ENCODE measurements around the gene ALAD. TPM values are rescaled to one million over a fixed set of nuclear protein-coding genes. Genes with fewer than 3 reads are reported as not detected.

The ALAD gene
- total RNA-seq, 2 donors from 2014 or later: 28.0 to 35.3 TPM

- H3K36me3 Mint-ChIP-seq: peaks cover 0 to 4% of the 10 kb centered on the region in 2 donors
- H3K9me3 Mint-ChIP-seq: no peaks in the 10 kb centered on the region
- no peak overlapping the region for H3K27ac Mint-ChIP-seq
- ATAC-seq: no peak
- DNase-seq (ENCODE audit: low spot score in 2 of 2): no peak
These were observed 55.9 kb downstream of the ALAD start for GRCh38 chr9:113345190-113345589.

GRCh38 chr9:113343732-113344231, 57.3 kb downstream of the ALAD start:
- ATAC-seq (peak in 1 of 2 donors; percentile 33), DNase-seq (ENCODE audit: low spot score in 2 of 2) (no peak)
- H3K36me3 Mint-ChIP-seq: no peaks in the 10 kb centered on the region
- no peak overlapping the region for H3K27ac Mint-ChIP-seq
- no peaks in the 10 kb centered on the region for H3K9me3 Mint-ChIP-seq

GRCh38 chr9:113341712-113342410, 59.2 kb downstream of the ALAD start:
- Mint-ChIP-seq H3K9me3 (no peaks in the 10 kb centered on the region), H3K27ac (peak overlapping the region; percentile 4 to 30), H3K36me3 (no peaks in the 10 kb centered on the region)
- peak; percentile 25 to 42 for ATAC-seq
- DNase-seq (ENCODE audit: low spot score in 2 of 2): no peak

GRCh38 chr9:113340011-113340699, 60.9 kb downstream of the ALAD start, which contains the start of gene WDR31:
Gene WDR31 (minus strand): TSS chr9:113340275. CDS start chr9:113332022, 8,253 bp downstream.
- DNase-seq (ENCODE audit: low spot score in 2 of 2): peak; percentile 77 to 86
- Mint-ChIP-seq H3K36me3 (no peaks in the 10 kb centered on the region), H3K9me3 (no peaks in the 10 kb centered on the region), H3K27ac (peak within 1 kb of the TSS; percentile 77 to 85)
- peak; percentile 87 to 98 for ATAC-seq

- Mint-ChIP-seq H3K36me3 (no peaks in the 10 kb centered on the region), H3K9me3 (no peaks in the 10 kb centered on the region), H3K27ac (no peak overlapping the region)
- DNase-seq (ENCODE audit: low spot score in 2 of 2) (no peak), ATAC-seq (no peak)
These were observed 63.4 kb downstream of the ALAD start for GRCh38 chr9:113337714-113338113.

Other genes starting within 250 kb of the ALAD start
- gene FKBP15, start 180.0 kb downstream of the ALAD start, total RNA-seq: 10 to 100 TPM; 12.5 to 45.6 TPM
- 10 to 100 TPM; 11.5 to 14.8 TPM for gene SLC31A1, start 179.7 kb downstream of the ALAD start, total RNA-seq
- gene CDC26, start 125.7 kb downstream of the ALAD start, total RNA-seq: 10 to 100 TPM; 40.3 to 47.7 TPM
- gene PRPF4, start 125.6 kb downstream of the ALAD start, total RNA-seq: 10 to 100 TPM; 45.2 to 50.3 TPM
- gene RNF183, start 97.9 kb downstream of the ALAD start, total RNA-seq: under 1 TPM in 1 of 2 donors, not detected in 1; 0.29 TPM
- gene WDR31, start 61.0 kb downstream of the ALAD start, total RNA-seq: 1 to 10 TPM in 1 of 2 donors, under 1 TPM in 1; 0.41 to 4.9 TPM
- gene BSPRY, start 51.7 kb downstream of the ALAD start, total RNA-seq: 10 to 100 TPM in 1 of 2 donors, 1 to 10 TPM in 1; 7.7 to 29.6 TPM
- gene HDHD3, start 24.3 kb downstream of the ALAD start, total RNA-seq: 10 to 100 TPM; 17.7 to 23.2 TPM
- gene POLE3, start 9.4 kb upstream of the ALAD start, total RNA-seq: 10 to 100 TPM; 46.8 to 60.8 TPM
- gene C9orf43, start 9.5 kb upstream of the ALAD start, total RNA-seq: 1 to 10 TPM in 1 of 2 donors, under 1 TPM in 1; 0.68 to 1.0 TPM
- 10 to 100 TPM; 25.7 to 56.1 TPM for gene RGS3, start 62.4 kb upstream of the ALAD start, total RNA-seq

Measured in activated naive CD4-positive, alpha-beta T cell treated with anti-CD3 and anti-CD28 coated beads, Interleukin-2, amount 50 U/mL, for 72 hours (primary cell).